Measurements from ENCODE around the gene AIF1.

Gene AIF1

GRCh38 chr6:31643818-31644454 is 28.9 kb downstream of the AIF1 start:
- Histone ChIP-seq H3K27ac (no peak overlapping the region), H3K4me3 (ENCODE audit: low read depth in 1 of 2, low read length in 1 of 2) (no peak overlapping the region), H3K36me3 (peaks cover 98% of the 10 kb centered on the region), H3K4me1 (ENCODE audit: control insufficient read depth in 1 of 2, insufficient read depth in 1 of 2, low read depth in 1 of 2, low read length in 1 of 2) (no peaks in the 10 kb centered on the region), H3K9me3 (no peaks in the 10 kb centered on the region), H3K27me3 (no peaks in the 10 kb centered on the region)
- TF ChIP-seq CTCF (IDR thresholded peaks at IDR 0.05): no peak

- peaks cover 93% of the 10 kb centered on the region for H3K36me3 ChIP-seq
- H3K4me1 ChIP-seq (ENCODE audit: control insufficient read depth in 1 of 2, insufficient read depth in 1 of 2, low read depth in 1 of 2, low read length in 1 of 2): no peaks in the 10 kb centered on the region
- no peaks in the 10 kb centered on the region for H3K27me3 ChIP-seq
- no peaks in the 10 kb centered on the region for H3K9me3 ChIP-seq
- TF ChIP-seq CTCF (IDR thresholded peaks at IDR 0.05): no peak
- H3K4me3 ChIP-seq (ENCODE audit: low read depth in 1 of 2, low read length in 1 of 2): no peak overlapping the region
- H3K27ac ChIP-seq: no peak overlapping the region
Measured at GRCh38 chr6:31645325-31645724, 30.3 kb downstream of the AIF1 start.

- H3K4me1 ChIP-seq (ENCODE audit: control insufficient read depth in 1 of 2, insufficient read depth in 1 of 2, low read depth in 1 of 2, low read length in 1 of 2): peaks cover 28 to 32% of the 10 kb centered on the region in 2 experiments
- H3K36me3 ChIP-seq: peaks cover 51% of the 10 kb centered on the region
- H3K27me3 ChIP-seq: no peaks in the 10 kb centered on the region
- no peaks in the 10 kb centered on the region for H3K9me3 ChIP-seq
- peak overlapping the region; percentile 100 for H3K27ac ChIP-seq
- H3K4me3 ChIP-seq (ENCODE audit: low read depth in 1 of 2, low read length in 1 of 2): peak overlapping the region; percentile 85 to 93
- TF ChIP-seq CTCF (IDR thresholded peaks at IDR 0.05): no peak
Measured at GRCh38 chr6:31651602-31652191, 36.7 kb downstream of the AIF1 start.

GRCh38 chr6:31652925-31653724 is 38.1 kb downstream of the AIF1 start:
- H3K36me3 ChIP-seq: peaks cover 44% of the 10 kb centered on the region
- peaks cover 38 to 42% of the 10 kb centered on the region in 2 experiments for H3K4me1 ChIP-seq (ENCODE audit: control insufficient read depth in 1 of 2, insufficient read depth in 1 of 2, low read depth in 1 of 2, low read length in 1 of 2)
- peak overlapping the region; percentile 100 for H3K27ac ChIP-seq
- no peaks in the 10 kb centered on the region for H3K9me3 ChIP-seq
- peak overlapping the region; percentile 85 to 93 for H3K4me3 ChIP-seq (ENCODE audit: low read depth in 1 of 2, low read length in 1 of 2)
- H3K27me3 ChIP-seq: no peaks in the 10 kb centered on the region
- TF ChIP-seq CTCF (IDR thresholded peaks at IDR 0.05): no peak

- no peak overlapping the region for H3K27ac ChIP-seq
- no peak for TF ChIP-seq CTCF (IDR thresholded peaks at IDR 0.05)
- H3K36me3 ChIP-seq: peaks cover 28% of the 10 kb centered on the region
- no peak overlapping the region for H3K4me3 ChIP-seq (ENCODE audit: low read depth in 1 of 2, low read length in 1 of 2)
- H3K27me3 ChIP-seq: no peaks in the 10 kb centered on the region
- no peaks in the 10 kb centered on the region for H3K9me3 ChIP-seq
- H3K4me1 ChIP-seq (ENCODE audit: control insufficient read depth in 1 of 2, insufficient read depth in 1 of 2, low read depth in 1 of 2, low read length in 1 of 2): peaks cover 54 to 59% of the 10 kb centered on the region in 2 experiments
Measured at GRCh38 chr6:31654574-31655348, 39.7 kb downstream of the AIF1 start.
